NCI-H2196 treated with DMSO at 0.1 percent for 48 hours (cell line): Measurements from ENCODE around the gene DPYSL3.

ENCODE experiments used
- DNase-seq: peaks from one replicate; lab custom pipeline; 2025; ENCODE audit not compliant: unreplicated experiment; lab: John Stamatoyannopoulos, UW

The DPYSL3 gene

DNA sequence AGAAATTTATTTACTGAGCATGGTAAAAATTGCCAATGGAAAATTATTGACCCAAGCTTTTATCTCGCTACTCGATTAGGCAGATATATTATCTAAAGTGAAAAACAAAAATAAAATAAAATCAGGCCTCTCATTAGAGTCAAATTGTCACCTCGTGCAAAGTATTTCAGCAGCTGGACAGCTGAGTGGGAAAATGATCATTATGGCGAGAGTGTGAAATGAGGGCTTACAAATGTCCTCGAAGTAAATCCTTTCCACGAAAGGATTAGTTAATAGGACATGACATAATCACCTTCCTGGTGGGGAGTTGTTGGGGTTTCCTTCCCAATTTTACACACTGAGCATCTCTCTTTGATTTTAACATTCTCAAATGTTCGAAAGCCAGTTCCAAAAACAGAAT is 5.4 kb upstream of the DPYSL3 start:
- no peak for DNase-seq

DNA sequence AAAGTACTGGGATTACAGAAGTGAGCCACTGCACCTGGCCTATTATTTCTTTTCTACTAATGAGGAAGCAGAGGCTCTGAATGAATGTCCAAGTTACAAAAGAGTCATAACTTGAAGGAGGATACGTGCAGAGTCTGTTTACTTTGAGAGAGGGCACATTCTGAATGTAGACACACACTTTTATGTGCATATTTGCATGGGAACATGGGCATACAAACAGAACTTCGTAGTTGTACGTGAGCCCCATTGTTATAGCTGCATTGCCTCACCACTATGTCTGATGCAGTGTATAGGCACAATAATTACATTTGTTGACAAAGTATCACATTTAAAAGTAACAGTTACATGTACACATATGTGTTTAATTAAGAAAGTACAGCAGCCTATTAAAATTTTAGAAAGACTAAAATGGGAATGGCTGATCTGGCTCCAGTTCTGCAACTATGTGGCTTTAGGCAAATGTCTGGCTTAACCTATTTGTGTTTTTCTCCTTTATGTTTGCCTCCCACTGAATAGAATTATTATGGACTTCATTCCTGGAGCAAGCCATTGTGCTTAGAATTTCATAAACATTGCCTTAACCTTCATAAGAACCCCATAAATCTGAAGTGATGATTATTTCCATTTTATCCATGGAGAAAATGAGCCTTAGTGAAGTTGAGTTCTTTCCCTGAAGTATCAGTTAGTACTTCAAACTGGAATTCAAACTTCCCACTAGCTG is 3.0 kb upstream of the DPYSL3 start:
- no peak for DNase-seq

DNA sequence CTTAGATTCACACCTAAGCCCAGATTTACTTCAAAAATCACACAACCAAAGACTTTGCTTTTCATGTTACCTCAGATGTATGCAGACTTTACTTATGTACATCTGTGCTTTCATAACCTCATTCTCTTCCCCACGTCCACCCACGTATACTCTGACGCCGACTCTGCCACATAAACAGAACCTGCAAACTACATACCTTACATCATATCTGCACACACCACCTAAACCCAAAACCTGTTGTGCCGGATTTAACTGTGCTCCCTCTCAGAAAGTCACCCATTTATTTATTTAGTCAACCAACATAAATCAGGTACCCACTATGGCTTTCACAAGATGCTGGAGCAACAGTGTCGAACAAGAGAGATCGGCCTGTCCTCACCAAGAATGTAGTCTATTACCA is 1.0 kb upstream of the DPYSL3 start:
- DNase-seq, result no peak

DNA sequence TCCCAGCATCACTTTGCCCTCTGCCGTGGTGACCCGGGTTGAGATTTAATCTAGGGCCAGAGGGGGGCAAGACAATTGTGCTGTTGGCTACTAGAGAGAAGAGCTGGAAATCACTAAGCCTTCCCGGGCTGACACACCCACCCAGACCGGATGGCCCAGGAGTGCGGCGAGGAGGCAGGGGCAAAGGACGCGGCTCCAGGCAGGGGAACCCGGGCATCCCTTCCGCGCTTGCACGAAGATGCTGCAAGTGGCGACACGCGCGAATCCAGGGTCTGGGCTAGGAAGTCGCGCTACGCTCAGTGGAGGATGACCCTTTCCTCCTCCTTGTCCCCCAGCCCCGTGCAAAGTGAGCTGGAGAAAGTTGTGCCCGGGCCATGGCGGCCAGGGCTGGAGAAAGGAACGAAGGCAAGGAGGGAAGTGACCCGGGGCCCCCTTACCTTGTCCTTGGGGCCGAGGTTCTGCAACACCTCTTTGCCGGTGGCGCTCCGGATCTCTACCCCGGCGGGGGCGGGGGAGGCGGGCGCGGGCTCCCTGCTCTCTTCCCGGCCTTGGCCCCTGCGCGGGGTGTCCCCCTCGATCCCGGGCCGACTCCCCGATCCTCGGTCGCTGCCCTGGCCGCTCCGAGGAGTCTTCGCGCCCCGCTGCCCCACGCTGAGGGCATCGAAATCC is 693 bp downstream of the DPYSL3 start:
- no peak for DNase-seq

DNA sequence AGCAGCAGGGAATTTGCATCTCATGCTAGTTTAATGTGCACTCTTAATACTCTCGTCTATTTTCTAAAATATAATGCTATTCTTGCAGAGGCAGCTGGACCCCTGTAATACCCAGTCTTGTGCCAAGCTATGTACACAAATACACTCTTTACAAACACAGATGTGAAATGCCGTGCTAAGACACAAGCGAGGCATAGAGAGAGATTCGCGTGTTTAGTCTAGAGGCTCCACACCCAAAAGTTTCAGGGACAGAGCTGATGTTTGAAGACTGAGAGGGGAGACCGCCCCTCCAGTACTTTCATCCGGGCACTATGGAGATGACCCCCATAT is 1.2 kb downstream of the DPYSL3 start:
- no peak for DNase-seq

DNA sequence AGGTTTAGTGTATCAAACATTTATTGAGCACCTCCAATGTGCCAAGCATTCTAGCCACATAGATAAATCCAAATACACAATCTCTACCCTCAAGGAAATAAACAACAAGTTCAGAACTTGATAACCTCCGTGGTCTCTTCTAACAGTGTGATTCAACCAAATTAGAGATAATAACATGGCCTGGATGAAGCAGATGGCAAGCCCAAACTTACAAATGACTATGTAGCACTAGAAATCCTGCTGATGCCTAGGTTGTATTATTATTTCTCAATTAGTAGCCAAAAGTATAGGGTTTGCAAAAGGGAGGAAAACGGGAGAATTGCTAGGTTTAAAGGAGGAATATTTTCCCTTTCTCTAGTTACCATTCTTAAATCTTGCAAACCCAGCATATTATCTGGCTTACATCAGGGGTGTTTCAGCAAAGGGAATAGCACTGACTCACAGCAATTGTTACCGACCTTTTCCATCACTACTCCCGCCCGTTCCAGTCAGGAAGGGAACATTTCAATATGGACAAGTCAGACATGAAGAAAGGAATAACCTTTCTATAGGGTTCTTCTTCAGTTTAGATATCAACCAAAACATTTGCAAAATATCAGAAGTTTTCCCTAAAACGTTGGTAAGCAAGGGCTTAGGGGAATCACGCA is 2.3 kb downstream of the DPYSL3 start:
- no peak for DNase-seq

DNA sequence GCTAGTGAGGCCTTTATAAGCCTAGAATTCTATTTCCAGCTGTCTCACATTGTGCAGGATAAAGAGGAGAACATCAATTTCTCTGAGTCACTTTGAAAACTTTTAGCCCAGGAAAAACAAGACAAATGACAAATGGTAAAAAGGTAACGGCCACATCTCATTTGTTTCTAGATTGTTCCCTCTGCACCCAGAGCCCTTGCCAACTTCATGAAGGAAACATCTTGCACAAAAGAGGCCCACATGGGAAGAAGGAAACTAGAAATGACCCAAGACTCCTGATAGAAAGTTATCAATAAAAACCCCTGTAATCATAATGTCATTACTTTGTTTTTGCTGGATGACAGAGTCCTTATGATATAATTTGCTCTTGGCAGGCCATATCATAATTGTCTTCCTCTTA is 5.3 kb downstream of the DPYSL3 start:
- no peak for DNase-seq

DNA sequence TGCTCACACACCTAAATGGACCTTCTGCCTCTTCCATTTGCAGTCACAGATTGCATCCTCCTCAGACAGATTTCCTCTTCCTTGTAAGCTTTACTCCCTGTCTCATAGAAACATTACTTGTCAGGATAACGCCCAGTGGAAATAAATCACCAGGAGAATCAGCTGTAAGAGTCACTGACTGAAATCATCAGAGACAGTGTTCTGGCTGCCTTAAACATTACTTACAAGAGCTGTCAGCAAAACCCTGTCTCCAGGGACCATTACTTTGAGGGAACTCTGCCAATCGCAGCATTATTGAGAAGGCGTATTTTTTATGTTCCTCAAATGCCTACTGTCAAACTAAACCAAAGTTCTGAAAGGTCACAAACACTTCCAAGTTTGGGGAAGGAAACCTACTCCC is 5.9 kb downstream of the DPYSL3 start:
- DNase-seq, result no peak

DNA sequence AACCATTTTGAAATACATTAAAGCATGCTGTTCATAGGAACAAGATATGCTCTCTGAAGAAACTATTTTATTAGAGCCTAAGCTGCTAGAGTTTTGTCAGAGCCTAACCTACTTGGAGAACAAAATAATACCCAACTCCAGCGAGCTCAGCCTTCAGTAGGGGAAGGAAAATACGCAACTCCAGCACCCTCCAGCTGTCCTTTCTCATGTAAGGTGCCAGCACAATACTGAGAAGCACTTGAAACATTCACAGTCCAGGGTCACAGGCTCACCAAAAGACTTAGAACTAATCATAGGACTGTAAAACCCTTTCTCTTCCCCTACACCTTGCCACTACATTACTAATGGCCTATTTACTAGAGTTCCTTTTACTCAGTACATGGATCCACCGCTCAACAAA is 18.9 kb downstream of the DPYSL3 start:
- no peak for DNase-seq

DNA sequence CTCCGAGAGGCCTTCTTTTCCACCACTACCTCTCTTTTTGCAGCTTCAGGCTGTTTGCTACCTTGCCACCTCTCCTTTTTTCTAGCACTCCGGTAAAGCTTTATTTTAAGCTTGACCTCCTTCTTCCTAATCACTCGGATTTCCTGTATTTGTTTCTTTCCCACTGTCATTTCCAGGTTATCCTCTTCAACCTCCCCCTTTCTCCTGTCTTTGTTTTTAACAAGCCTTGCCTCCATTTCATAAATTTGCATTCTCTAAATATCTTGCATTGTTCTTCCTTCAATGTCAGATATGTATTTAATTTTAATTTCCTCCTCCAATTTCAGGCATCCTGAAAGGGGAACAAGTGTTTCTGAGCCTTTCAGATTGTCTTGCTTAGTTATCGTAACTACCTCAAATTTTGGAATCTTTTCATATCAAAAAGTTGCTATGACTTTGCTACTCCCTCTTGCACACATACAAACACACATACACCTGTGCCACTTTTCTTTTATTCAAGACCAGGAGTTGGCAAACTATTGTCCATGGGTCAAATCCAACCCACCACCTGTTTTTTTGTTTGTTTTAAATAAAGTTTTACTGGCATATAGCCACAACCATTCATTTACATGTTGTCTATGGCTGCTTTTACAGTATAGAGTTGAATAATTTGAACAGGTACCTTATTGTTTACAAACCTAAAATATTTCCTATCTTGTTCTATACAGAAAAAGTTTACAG is 22.7 kb downstream of the DPYSL3 start:
- no peak for DNase-seq

DNA sequence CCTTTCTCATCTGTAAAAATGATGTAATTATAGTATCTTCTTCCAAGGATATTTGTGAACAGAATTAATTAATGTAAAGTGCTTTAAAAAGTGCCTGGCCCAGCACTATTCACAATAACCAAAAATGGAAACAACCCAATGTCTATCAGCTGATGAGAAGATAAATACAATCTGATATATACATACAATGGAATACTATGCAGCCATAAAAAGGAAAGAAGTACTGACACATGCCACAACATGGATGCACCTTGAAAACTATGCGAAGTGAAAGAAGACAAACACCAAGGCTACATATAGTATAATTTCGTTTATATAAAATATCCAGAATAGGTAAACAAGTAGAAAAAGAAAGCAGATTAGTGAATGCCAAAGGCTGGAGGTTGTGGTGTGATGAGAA is 24.1 kb downstream of the DPYSL3 start:
- no peak for DNase-seq

DNA sequence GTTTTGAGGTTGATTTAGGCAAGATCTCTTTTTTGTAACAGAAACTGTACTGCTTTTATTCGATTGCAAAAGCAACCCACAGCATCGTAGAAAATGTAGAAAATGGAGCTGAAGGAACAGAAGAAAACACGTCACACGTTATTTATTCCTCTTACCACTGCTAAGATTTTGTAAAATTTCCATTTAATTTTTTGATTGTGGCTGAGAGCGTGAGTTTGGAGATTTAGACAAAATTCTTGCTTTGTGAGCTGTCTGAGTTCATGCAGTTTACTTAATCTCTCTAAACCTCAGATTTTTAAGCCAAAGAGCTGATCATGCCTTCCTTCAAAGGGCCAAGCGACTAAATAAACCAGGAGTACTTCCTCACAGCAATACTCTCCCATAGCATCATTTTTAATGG is 24.8 kb downstream of the DPYSL3 start:
- no peak for DNase-seq

DNA sequence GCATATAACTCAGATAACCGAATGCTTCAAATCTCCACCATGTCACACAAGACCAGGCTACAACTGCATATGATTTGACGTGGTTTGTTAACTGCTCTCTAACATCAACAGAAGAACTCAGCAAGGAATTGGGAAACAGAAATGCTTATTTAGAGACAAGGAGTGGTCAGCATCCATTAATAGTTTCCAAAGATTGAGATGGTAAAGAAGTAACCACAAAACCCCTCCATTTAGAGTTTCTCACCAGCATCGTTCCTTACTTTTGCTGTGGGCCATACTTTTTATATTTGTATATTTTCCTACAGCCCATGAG is 25.2 kb downstream of the DPYSL3 start:
- no peak for DNase-seq

DNA sequence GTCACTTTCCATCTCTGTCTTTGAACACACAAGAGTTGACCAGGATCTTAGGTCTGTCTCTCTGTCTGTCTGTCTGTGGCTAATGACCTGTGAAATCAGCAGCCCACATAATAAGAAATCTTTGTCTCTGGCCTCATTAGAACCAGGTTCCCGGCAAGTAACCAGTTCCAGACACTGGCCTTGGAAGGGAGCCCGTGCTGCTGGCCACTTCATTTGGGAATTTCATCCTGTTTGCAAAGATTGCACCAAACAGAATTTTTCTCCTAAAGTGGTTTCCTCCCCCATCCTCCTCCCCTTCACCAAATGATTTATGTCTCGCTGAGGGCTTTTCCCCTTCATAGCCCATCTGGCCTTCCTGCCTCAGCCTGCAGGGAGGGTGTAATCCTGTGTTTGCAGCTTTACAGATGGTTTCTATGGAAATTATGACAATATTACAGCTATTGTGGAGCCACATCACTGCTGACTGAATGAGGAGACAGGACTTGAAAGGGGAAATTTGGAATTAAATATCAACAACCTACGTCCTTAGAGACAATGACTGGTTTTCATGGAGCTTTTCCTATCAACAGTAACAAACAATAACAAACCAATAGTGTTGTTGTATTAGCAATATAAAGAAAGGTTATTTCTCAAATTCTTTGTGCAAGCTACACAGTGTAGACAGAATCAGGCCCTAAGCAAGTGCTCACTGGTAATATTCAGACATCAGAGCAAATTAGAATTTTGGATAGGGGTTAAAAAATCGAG is 25.7 kb downstream of the DPYSL3 start:
- DNase-seq, result peak; percentile 97

DNA sequence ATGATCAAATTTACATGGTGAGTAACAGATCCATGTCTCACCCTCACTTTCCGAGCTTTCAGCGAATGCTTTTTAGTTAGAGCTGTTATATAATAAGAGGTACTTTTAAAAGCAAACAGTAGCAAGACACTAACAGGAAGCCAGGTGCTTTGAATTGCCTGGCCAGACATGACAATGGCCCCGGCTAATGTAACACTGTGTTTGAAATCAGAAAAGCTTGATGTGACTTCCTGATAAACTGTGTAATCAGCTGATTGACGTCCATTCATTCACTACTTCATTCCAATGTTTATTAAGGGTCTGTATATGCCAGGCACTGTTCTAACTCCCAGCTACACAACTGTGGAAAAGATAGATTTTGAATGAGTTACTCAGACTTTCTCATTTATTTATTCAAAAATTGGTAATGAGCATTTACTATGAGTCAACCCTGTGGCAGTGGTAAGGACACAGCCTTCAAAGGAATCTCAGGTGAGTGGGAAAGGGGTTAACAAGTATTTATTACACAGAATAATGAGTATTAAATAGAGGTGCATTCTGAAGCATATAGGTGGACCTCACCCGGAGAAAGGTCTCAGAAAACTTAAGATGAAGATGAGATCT is 26.6 kb downstream of the DPYSL3 start:
- DNase-seq, result peak; percentile 86

DNA sequence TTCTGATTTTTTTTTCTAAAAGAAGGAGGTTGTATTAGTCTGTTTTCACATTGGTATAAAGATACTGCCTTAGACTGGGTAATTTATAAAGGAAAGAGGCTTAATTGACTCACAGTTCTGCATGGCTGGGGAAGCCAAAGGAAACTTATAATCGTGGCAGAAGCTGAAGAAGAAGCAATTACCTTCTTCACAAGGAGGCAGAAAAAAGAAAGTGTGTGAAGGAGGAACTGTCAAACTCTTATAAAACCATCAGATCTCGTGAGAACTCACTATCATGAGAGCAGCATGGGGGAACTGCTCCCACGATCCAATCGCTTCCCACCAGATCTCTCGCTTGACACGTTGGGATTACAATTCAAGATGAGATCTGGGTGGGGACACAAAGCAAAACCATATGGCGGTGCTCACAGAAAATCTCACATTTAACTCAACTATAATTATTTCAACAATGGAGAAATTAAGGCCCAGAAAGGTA is 27.1 kb downstream of the DPYSL3 start:
- no peak for DNase-seq

DNA sequence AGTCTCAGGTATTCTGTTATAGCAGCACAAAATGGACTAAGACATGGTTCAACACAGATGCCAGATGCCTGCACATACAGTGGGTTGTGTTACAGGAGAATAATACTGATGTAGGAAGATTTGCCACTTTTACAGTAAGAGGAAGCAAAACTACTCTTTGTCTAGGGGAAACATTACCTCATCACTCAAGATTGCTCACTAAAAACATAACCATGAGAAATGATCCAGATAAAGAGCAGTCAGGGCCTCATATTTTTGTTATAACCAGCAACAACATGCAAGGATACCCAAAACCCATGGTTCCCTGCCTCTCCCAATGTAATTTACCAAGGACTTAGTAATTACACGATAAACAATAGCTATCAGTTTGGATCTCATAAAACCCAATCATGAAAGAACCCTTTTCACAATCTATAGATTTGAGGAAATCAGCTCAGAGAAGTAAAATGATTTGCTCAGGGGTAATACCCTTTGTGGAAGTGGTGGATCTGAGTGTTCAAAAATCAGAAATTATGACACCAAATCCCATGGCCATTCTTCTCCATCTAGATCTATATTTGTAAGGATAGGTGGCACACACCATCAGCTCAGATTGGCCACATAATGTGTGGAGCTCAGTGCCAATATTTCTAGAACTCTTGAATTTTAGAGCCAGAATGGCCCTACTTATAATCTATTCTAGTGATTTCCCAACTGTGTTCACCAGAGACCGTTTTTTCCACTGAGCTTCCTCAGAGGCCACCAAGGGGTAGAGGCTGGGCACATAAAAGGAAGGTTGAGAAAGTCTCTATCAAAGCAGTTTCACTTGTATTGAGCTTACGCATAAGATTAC is 27.8 kb downstream of the DPYSL3 start:
- DNase-seq, result peak; percentile 32

DNA sequence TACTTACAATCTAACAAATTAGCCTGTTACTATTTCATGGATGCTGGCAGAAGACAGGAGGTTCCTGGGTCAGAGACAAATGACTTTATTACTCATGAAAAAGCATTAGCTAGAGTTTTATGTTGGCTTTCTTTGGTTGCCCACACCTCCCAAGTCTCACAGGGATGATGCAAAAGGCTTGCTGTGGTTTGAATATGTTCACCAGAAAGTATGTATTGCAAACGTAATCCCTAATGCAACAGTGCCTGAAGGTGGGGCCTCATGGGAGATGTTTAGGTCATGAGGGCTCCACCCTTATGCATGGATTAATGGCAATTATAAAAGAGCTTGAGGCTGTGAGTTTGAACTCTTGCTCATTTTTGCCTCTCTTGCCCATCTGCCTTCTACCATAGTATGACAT is 28.5 kb downstream of the DPYSL3 start:
- no peak for DNase-seq

DNA sequence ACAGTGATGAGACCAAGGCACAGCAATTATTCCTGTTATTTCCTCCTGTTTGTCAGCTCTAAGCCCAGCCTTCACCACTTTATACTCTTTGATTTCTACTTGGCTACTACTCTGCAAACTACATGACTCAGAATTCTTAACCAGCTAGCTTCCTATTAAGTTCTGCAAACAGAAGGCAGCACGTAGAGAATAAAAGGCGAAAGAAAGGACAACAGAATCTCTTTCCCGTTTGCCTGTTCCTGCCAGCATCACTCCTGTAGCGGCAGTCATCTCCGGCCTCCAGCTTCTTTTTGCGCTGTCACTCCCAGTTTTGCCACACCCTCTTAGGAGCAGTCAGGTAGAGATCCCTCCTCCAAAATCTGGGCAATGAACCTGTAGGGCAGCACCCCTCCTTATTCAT is 29.9 kb downstream of the DPYSL3 start:
- DNase-seq, result peak; percentile 45

DNA sequence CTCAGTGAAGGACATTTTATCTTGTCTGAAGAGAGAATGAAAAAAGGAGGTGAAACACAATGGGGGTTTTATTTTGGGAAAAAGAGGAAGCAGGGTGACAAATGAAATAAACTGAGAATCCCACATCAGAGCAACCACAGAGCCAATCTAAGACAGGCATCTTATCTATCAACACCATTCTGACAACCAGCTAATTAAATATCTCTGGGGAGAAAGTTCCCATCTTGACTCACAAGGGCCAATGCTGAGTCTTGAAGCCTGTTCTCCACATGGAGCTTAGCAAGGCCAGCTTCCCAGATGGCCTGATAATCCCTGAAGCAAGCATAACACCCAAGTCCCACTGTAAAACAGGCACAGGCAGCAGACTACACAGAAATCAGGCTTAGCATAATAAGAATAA is 30.4 kb downstream of the DPYSL3 start:
- DNase-seq, result no peak
